GM21423 (cell line): ENCODE results near the gene TMEM243.
A peak's percentile ranks its signal among the peaks of the same experiment; 100 is the strongest.
"Not testable (repeated sequence)": the region's sequence is repeated elsewhere in the genome, so short reads cannot be mapped to it uniquely, and the experiment has no call there.

ENCODE experiments used
- ATAC-seq: cut with Tn5 transposase; IDR thresholded peaks from one replicate; pipeline ENCODE4 v1.9.1; 2021; ENCODE audit warnings: mild to moderate bottlenecking, moderate library complexity; ENCODE audit not compliant: unreplicated experiment

The TMEM243 gene

GRCh38 chr7:87213252-87213651 lies 6.3 kb downstream of the TMEM243 start:
- no peak for ATAC-seq

- no peak for ATAC-seq
Observed at GRCh38 chr7:87212498-87212897, 7.0 kb downstream of the TMEM243 start.

- ATAC-seq: no peak
Observed at GRCh38 chr7:87210506-87210905, 9.0 kb downstream of the TMEM243 start.

- no peak for ATAC-seq
Observed at GRCh38 chr7:87209295-87209924, 10.1 kb downstream of the TMEM243 start.

- no peak for ATAC-seq
Observed at GRCh38 chr7:87206361-87206760, 13.2 kb downstream of the TMEM243 start.

- ATAC-seq: not testable (repeated sequence)
Observed at GRCh38 chr7:87205701-87206100, 13.8 kb downstream of the TMEM243 start.

- no peak for ATAC-seq
Observed at GRCh38 chr7:87204933-87205332, 14.6 kb downstream of the TMEM243 start.

GRCh38 chr7:87203929-87204328 lies 15.6 kb downstream of the TMEM243 start:
- not testable (repeated sequence) for ATAC-seq

- ATAC-seq: peak; percentile 36
Observed at GRCh38 chr7:87202705-87203104, 16.8 kb downstream of the TMEM243 start.

- no peak for ATAC-seq
Observed at GRCh38 chr7:87202208-87202607, 17.3 kb downstream of the TMEM243 start.

- ATAC-seq: no peak
Observed at GRCh38 chr7:87199700-87200450, 19.7 kb downstream of the TMEM243 start.

GRCh38 chr7:87199241-87199640 lies 20.3 kb downstream of the TMEM243 start:
- ATAC-seq: no peak

GRCh38 chr7:87193912-87194311 lies 25.6 kb downstream of the TMEM243 start:
- no peak for ATAC-seq

- ATAC-seq: no peak
Observed at GRCh38 chr7:87192784-87193487, 26.6 kb downstream of the TMEM243 start.

GRCh38 chr7:87190783-87191182 lies 28.7 kb downstream of the TMEM243 start:
- ATAC-seq: no peak

GRCh38 chr7:87188930-87189329 lies 30.6 kb downstream of the TMEM243 start:
- ATAC-seq: no peak

GRCh38 chr7:87187120-87187519 lies 32.4 kb downstream of the TMEM243 start:
- no peak for ATAC-seq

GRCh38 chr7:87179180-87179579 lies 40.4 kb downstream of the TMEM243 start:
- no peak for ATAC-seq

GRCh38 chr7:87178320-87178719 lies 41.2 kb downstream of the TMEM243 start:
- no peak for ATAC-seq

GRCh38 chr7:87173471-87173870 lies 46.1 kb downstream of the TMEM243 start:
- ATAC-seq: no peak

GRCh38 chr7:87171282-87171934 lies 48.1 kb downstream of the TMEM243 start:
- ATAC-seq: no peak
